ENCODE data around the gene CFDP1.

DNA sequence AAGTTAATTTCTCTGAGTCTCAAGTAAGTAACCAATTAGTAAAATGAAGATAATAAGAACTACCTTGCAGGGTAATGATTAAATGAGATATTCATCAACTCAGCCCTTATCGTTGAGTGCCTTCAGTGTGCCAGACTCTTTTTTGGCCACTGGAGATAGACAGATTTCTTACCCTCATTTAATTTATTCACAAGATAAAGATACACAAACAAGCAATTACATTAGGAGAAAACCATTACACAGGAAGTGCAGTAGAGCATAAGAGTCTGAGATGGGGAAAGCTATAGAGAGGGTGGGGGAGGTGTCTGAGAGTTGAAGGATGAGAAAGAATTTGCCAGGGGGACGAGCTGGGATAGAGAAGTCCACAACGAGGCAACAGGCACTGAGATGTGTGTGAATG lies 109.4 kb downstream of the CFDP1 start:
- TF ChIP-seq, protein P1, sequence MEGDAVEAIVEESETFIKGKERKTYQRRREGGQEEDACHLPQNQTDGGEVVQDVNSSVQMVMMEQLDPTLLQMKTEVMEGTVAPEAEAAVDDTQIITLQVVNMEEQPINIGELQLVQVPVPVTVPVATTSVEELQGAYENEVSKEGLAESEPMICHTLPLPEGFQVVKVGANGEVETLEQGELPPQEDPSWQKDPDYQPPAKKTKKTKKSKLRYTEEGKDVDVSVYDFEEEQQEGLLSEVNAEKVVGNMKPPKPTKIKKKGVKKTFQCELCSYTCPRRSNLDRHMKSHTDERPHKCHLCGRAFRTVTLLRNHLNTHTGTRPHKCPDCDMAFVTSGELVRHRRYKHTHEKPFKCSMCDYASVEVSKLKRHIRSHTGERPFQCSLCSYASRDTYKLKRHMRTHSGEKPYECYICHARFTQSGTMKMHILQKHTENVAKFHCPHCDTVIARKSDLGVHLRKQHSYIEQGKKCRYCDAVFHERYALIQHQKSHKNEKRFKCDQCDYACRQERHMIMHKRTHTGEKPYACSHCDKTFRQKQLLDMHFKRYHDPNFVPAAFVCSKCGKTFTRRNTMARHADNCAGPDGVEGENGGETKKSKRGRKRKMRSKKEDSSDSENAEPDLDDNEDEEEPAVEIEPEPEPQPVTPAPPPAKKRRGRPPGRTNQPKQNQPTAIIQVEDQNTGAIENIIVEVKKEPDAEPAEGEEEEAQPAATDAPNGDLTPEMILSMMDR (conservative IDR thresholded peaks at IDR 0.05): no peak
- no peak for TF ChIP-seq EZH2 (IDR thresholded peaks at IDR 0.05; ENCODE audit: low read depth)

Data from PC-9 (cell line).